Activated naive CD4-positive, alpha-beta T cell treated with Interleukin-2 at 50 U/mL for 16 hours (primary cell): ENCODE measurements around the gene RSBN1.

Source experiments
- DNase-seq: peaks from one replicate; pipeline ENCODE4 v3.0.0-alpha.2; 2020

RSBN1 gene

GRCh38 chr1:113811156-113811887, 954 bp downstream of the RSBN1 start:
- DNase-seq, result peak; percentile 34

- no peak for DNase-seq
Measured at GRCh38 chr1:113809670-113810602, 2.3 kb downstream of the RSBN1 start.

- no peak for DNase-seq
Measured at GRCh38 chr1:113808450-113809195, 3.7 kb downstream of the RSBN1 start.

- DNase-seq, result no peak
Measured at GRCh38 chr1:113805639-113806038, 6.6 kb downstream of the RSBN1 start.

- no peak for DNase-seq
Measured at GRCh38 chr1:113805256-113805531, 7.1 kb downstream of the RSBN1 start.

GRCh38 chr1:113804421-113805255, 7.6 kb downstream of the RSBN1 start:
- DNase-seq, result no peak

- DNase-seq, result no peak
Measured at GRCh38 chr1:113802367-113803007, 9.8 kb downstream of the RSBN1 start.

GRCh38 chr1:113800487-113800886, 11.8 kb downstream of the RSBN1 start:
- DNase-seq, result no peak

GRCh38 chr1:113797472-113797871, 14.8 kb downstream of the RSBN1 start:
- DNase-seq, result no peak

- no peak for DNase-seq
Measured at GRCh38 chr1:113793878-113794834, 18.1 kb downstream of the RSBN1 start.

- no peak for DNase-seq
Measured at GRCh38 chr1:113792986-113793385, 19.3 kb downstream of the RSBN1 start.

GRCh38 chr1:113792471-113792870, 19.8 kb downstream of the RSBN1 start:
- no peak for DNase-seq

GRCh38 chr1:113788802-113789201, 23.5 kb downstream of the RSBN1 start:
- DNase-seq, result no peak

- DNase-seq, result no peak
Measured at GRCh38 chr1:113787663-113788062, 24.6 kb downstream of the RSBN1 start.

- no peak for DNase-seq
Measured at GRCh38 chr1:113786069-113786468, 26.2 kb downstream of the RSBN1 start.

- DNase-seq, result peak; percentile 28
Measured at GRCh38 chr1:113784104-113784779, 28.0 kb downstream of the RSBN1 start.

- DNase-seq, result peak; percentile 22
Measured at GRCh38 chr1:113783254-113784103, 28.8 kb downstream of the RSBN1 start.

GRCh38 chr1:113782406-113782805, 29.9 kb downstream of the RSBN1 start:
- DNase-seq, result no peak
